SK-N-SH treated with all-trans-retinoic acid at 6 μM for 48 hours (cell line): Measurements from ENCODE around the gene OSBPL2.

Source experiments
- ATAC-seq: fragments of 200-7000 bp; cut with Tn5 transposase; 3 replicates; pipeline ENCODE4 v1.9.1; 2020; ENCODE audit warnings: mild to moderate bottlenecking, moderate library complexity
- ARNTL ChIP-seq: fragments of 450-650 bp; formaldehyde crosslinking; IDR thresholded peaks from 2 replicates; pipeline ENCODE4 v1.5.0; 2020; ENCODE audit warnings: low read depth, mild to moderate bottlenecking, moderate library complexity, borderline replicate concordance
- BACH2 ChIP-seq: fragments of 250-450 bp; sonication (Bioruptor Pico); IDR thresholded peaks from 2 replicates; pipeline ENCODE4 v1.9.0; 2021; ENCODE audit warnings: mild to moderate bottlenecking, borderline replicate concordance
- CSDC2 ChIP-seq: fragments of 250-450 bp; sonication (Bioruptor Pico); IDR thresholded peaks from 2 replicates; pipeline ENCODE4 v1.5.0; 2020; ENCODE audit warnings: mild to moderate bottlenecking, moderate library complexity
- ESRRG ChIP-seq: fragments of 250-450 bp; sonication (Bioruptor Pico); IDR thresholded peaks from 2 replicates; pipeline ENCODE4 v1.6.1; 2021; ENCODE audit warnings: mild to moderate bottlenecking
- GLIS3 ChIP-seq: fragments of 250-450 bp; sonication (Bioruptor Pico); IDR thresholded peaks from 2 replicates; pipeline ENCODE4 v1.5.0; 2020; ENCODE audit warnings: mild to moderate bottlenecking, moderate library complexity
- ISL1 ChIP-seq: fragments of 250-450 bp; sonication (Bioruptor Pico); IDR thresholded peaks from 2 replicates; pipeline ENCODE4 v2.1.2; 2022; ENCODE audit warnings: mild to moderate bottlenecking, moderate library complexity
- OSR1 ChIP-seq: fragments of 250-450 bp; sonication (Bioruptor Pico); IDR thresholded peaks from 2 replicates; pipeline ENCODE4 v1.8.0; 2022; ENCODE audit warnings: moderate library complexity, mild to moderate bottlenecking, inconsistent platforms
- PATZ1 ChIP-seq: fragments of 250-450 bp; sonication (Bioruptor Pico); IDR thresholded peaks from 2 replicates; pipeline ENCODE4 v1.8.0; 2020; ENCODE audit warnings: mild to moderate bottlenecking, moderate library complexity, borderline replicate concordance
- POU6F1 ChIP-seq: fragments of 250-450 bp; sonication (Bioruptor Pico); IDR thresholded peaks from 2 replicates; pipeline ENCODE4 v1.8.0; 2021; ENCODE audit warnings: low read depth, mild to moderate bottlenecking, moderate library complexity, borderline replicate concordance
- PPARA ChIP-seq: fragments of 250-450 bp; sonication (Bioruptor Pico); IDR thresholded peaks from 2 replicates; pipeline ENCODE4 v1.5.0; 2020; ENCODE audit warnings: mild to moderate bottlenecking, borderline replicate concordance
- RARB ChIP-seq: fragments of 250-450 bp; sonication (Bioruptor Pico); IDR thresholded peaks from 2 replicates; pipeline ENCODE4 v1.8.0; 2021; ENCODE audit warnings: mild to moderate bottlenecking, moderate library complexity
- SNAI2 ChIP-seq: fragments of 250-450 bp; sonication (Bioruptor Pico); IDR thresholded peaks from 2 replicates; pipeline ENCODE4 v1.5.0; 2020; ENCODE audit warnings: mild to moderate bottlenecking, moderate library complexity
- TCF4 ChIP-seq: fragments of 250-450 bp; sonication (Bioruptor Pico); IDR thresholded peaks from 2 replicates; pipeline ENCODE4 v1.8.0; 2021; ENCODE audit warnings: mild to moderate bottlenecking, moderate library complexity, borderline replicate concordance
- TOX ChIP-seq: fragments of 250-450 bp; sonication (Bioruptor Pico); IDR thresholded peaks from 2 replicates; pipeline ENCODE4 v1.8.0; 2021; ENCODE audit warnings: mild to moderate bottlenecking, moderate library complexity, borderline replicate concordance
- TSHZ2 ChIP-seq: fragments of 250-450 bp; sonication (Bioruptor Pico); IDR thresholded peaks from 2 replicates; pipeline ENCODE4 v1.5.0; 2020; ENCODE audit warnings: mild to moderate bottlenecking, moderate library complexity
- ZC3H10 ChIP-seq: fragments of 250-450 bp; sonication (Bioruptor Pico); IDR thresholded peaks from 2 replicates; pipeline ENCODE4 v1.5.1; 2021; ENCODE audit warnings: mild to moderate bottlenecking, moderate library complexity
- ZFP3 ChIP-seq: fragments of 250-450 bp; sonication (Bioruptor Pico); IDR thresholded peaks from 2 replicates; pipeline ENCODE4 v1.5.0; 2020; ENCODE audit warnings: mild to moderate bottlenecking, moderate library complexity
- ZFP30 ChIP-seq: fragments of 450-650 bp; formaldehyde crosslinking; IDR thresholded peaks from 2 replicates; pipeline ENCODE4 v1.5.0; 2022; ENCODE audit warnings: mild to moderate bottlenecking, moderate library complexity
- ZNF565 ChIP-seq: fragments of 450-650 bp; formaldehyde crosslinking; conservative IDR thresholded peaks from 2 replicates; pipeline ENCODE4 v1.5.0; 2020; ENCODE audit warnings: low read depth, mild to moderate bottlenecking, moderate library complexity
- ZNF70 ChIP-seq: fragments of 450-650 bp; formaldehyde crosslinking; IDR thresholded peaks from 2 replicates; pipeline ENCODE4 v1.5.0; 2020; ENCODE audit warnings: mild to moderate bottlenecking, moderate library complexity
- ZNF8 ChIP-seq: fragments of 450-650 bp; formaldehyde crosslinking; IDR thresholded peaks from 2 replicates; pipeline ENCODE4 v1.5.0; 2020; ENCODE audit warnings: mild to moderate bottlenecking, moderate library complexity
- TF ChIP-seq, protein P1 (sequence below): fragments of 250-450 bp; sonication (Bioruptor Pico); IDR thresholded peaks from 2 replicates; pipeline ENCODE4 v1.5.1; 2021; ENCODE audit warnings: mild to moderate bottlenecking, moderate library complexity

OSBPL2 gene

GRCh38 chr20:62227591-62227976, 10.7 kb upstream of the OSBPL2 start:
- no peak for TF ChIP-seq PPARA
- TF ChIP-seq GLIS3, result no peak
- no peak for TF ChIP-seq POU6F1
- TF ChIP-seq TCF4, result no peak
- TF ChIP-seq ZNF565 (CRISPR knock-in tag), result no peak
- TF ChIP-seq BACH2, result no peak
- no peak for TF ChIP-seq ZC3H10 (CRISPR knock-in tag)
- no peak for TF ChIP-seq ESRRG (CRISPR knock-in tag)
- TF ChIP-seq ISL1 (CRISPR knock-in tag), result no peak
- TF ChIP-seq ARNTL, result no peak
- no peak for TF ChIP-seq ZFP30 (CRISPR knock-in tag)
- TF ChIP-seq, all 23 proteins: peak for 0
- no peak for ATAC-seq

- no peak; the same call in 2 of the 3 replicates for ATAC-seq
- no peak for TF ChIP-seq ZNF565 (CRISPR knock-in tag)
- TF ChIP-seq SNAI2 (CRISPR knock-in tag), result no peak
- TF ChIP-seq ZFP30 (CRISPR knock-in tag), result no peak
- TF ChIP-seq TSHZ2 (CRISPR knock-in tag), result no peak
- no peak for TF ChIP-seq OSR1 (CRISPR knock-in tag)
- no peak for TF ChIP-seq POU6F1
- TF ChIP-seq PATZ1 (CRISPR knock-in tag), result no peak
Measured at GRCh38 chr20:62227977-62228958, 10.1 kb upstream of the OSBPL2 start.

- ATAC-seq, result no peak
- TF ChIP-seq SNAI2 (CRISPR knock-in tag) (no peak), CSDC2 (no peak), ARNTL (no peak), ISL1 (CRISPR knock-in tag) (no peak), ZNF8 (CRISPR knock-in tag) (no peak), BACH2 (no peak), ESRRG (CRISPR knock-in tag) (no peak), GLIS3 (no peak), TSHZ2 (CRISPR knock-in tag) (no peak), PPARA (no peak), ZC3H10 (CRISPR knock-in tag) (no peak), ZNF70 (CRISPR knock-in tag) (no peak), RARB (CRISPR knock-in tag) (no peak), ZFP3 (no peak), OSR1 (CRISPR knock-in tag) (no peak), TCF4 (no peak), TOX (no peak)
- TF ChIP-seq, protein P1, sequence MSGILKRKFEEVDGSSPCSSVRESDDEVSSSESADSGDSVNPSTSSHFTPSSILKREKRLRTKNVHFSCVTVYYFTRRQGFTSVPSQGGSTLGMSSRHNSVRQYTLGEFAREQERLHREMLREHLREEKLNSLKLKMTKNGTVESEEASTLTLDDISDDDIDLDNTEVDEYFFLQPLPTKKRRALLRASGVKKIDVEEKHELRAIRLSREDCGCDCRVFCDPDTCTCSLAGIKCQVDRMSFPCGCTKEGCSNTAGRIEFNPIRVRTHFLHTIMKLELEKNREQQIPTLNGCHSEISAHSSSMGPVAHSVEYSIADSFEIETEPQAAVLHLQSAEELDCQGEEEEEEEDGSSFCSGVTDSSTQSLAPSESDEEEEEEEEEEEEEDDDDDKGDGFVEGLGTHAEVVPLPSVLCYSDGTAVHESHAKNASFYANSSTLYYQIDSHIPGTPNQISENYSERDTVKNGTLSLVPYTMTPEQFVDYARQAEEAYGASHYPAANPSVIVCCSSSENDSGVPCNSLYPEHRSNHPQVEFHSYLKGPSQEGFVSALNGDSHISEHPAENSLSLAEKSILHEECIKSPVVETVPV (CRISPR knock-in tag), result no peak
- TF ChIP-seq, all 23 proteins: peak for 0
Measured at GRCh38 chr20:62228982-62229545, 9.3 kb upstream of the OSBPL2 start.
